B cell (primary cell): ENCODE data around the gene TERB1.

Experiments
- CTCF ChIP-seq: fragments of 200-600 bp; IDR thresholded peaks from one replicate; pipeline ENCODE4 v1.8.0; 2022; ENCODE audit warnings: antibody characterized with exemption, mild to moderate bottlenecking
- EZH2 ChIP-seq: IDR thresholded peaks from 2 replicates; pipeline ENCODE4 v1.6.1; 2012; ENCODE audit warnings: borderline replicate concordance, low read depth, mild to moderate bottlenecking, moderate library complexity, low read length; ENCODE audit not compliant: insufficient read depth, poor library complexity, severe bottlenecking

DNA sequence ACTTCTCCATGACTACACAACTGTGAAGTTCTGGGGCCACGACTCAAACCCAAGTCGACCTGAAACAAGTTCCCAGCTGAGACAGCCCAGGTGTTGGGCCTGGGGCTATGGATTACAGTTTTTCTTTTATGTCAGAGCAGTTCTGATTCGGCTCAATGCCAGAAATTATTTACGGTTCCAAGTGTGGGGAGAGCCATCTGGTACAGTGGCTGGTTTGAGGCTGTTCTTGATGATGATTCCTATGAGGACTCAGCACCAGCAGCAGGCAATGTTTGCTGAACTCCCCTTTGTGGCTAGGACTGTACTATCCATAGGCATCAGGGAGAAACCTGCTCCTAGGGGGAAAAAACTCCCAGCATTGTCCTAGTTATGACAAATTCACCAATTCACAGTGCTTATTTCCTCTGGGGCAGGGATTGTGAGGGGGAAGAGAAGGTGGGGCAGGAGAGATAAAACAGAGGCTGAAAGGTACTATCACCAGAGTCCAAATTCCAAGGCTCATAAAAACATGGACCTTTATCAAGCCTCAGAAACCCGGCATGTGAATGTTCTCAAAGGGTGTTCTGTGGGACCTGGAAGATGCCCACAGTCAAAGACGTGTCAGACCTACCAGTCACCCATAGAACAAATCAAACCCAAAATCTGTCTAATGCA, 86.6 kb downstream of the TERB1 start:
- TF ChIP-seq EZH2 (no peak), CTCF (no peak)
